Glutamatergic neuron (in vitro differentiated cells): Measurements from ENCODE around the gene PROB1. TPM values are rescaled to one million over a fixed set of nuclear protein-coding genes. Genes with fewer than 3 reads are reported as not detected.

Experiments used
- DNase-seq: peaks from one replicate; pipeline ENCODE4 v3.0.0; 2022
- H3K27ac Mint-ChIP-seq: one replicate; pipeline ENCODE4 v1.8.0; 2020; ENCODE audit warnings: mild to moderate bottlenecking, mixed read lengths, inconsistent platforms; ENCODE audit not compliant: unreplicated experiment
- H3K27me3 Mint-ChIP-seq: one replicate; pipeline ENCODE4 v1.8.0; 2020; ENCODE audit warnings: mild to moderate bottlenecking, moderate library complexity, mixed read lengths, inconsistent platforms; ENCODE audit not compliant: unreplicated experiment
- H3K36me3 Mint-ChIP-seq: one replicate; pipeline ENCODE4 v1.8.0; 2020; ENCODE audit warnings: mild to moderate bottlenecking, mixed read lengths, inconsistent platforms; ENCODE audit not compliant: unreplicated experiment
- H3K4me1 Mint-ChIP-seq: one replicate; pipeline ENCODE4 v1.8.0; 2020; ENCODE audit warnings: mild to moderate bottlenecking, low read depth, mixed read lengths, inconsistent platforms; ENCODE audit not compliant: unreplicated experiment
- H3K4me3 Mint-ChIP-seq: one replicate; pipeline ENCODE4 v1.8.0; 2020; ENCODE audit warnings: mild to moderate bottlenecking, mixed read lengths, inconsistent platforms; ENCODE audit not compliant: unreplicated experiment
- H3K9me3 Mint-ChIP-seq: one replicate; pipeline ENCODE4 v1.8.0; 2020; ENCODE audit warnings: mild to moderate bottlenecking, moderate library complexity, mixed read lengths, inconsistent platforms; ENCODE audit not compliant: unreplicated experiment
- CTCF ChIP-seq: fragments of 200-600 bp; sonication (generic); IDR thresholded peaks from one replicate; pipeline ENCODE4 v1.5.0; 2021; ENCODE audit not compliant: partially characterized antibody, unreplicated experiment
- total RNA-seq: library from RNA; stranded (reverse); fragmentation: NEBNext Ultra II Directional; extraction: Animal tissue kit (Norgen Biotek cat#: 25700); gene quantifications from one replicate; pipeline ENCODE4 v1.2.1, GENCODE V29; 2021; ENCODE audit not compliant: unreplicated experiment

PROB1 gene
- total RNA-seq, 1 donor from 2014 or later = 1.3 TPM

- no peak for DNase-seq
- no peaks in the 10 kb centered on the region for H3K36me3 Mint-ChIP-seq
- H3K4me3 Mint-ChIP-seq = no peak overlapping the region
- no peak for TF ChIP-seq CTCF
- no peaks in the 10 kb centered on the region for H3K4me1 Mint-ChIP-seq
- peak overlapping the region; percentile 2 for H3K27ac Mint-ChIP-seq
- H3K9me3 Mint-ChIP-seq = no peaks in the 10 kb centered on the region
- H3K27me3 Mint-ChIP-seq = peaks cover 14% of the 10 kb centered on the region
Measured at GRCh38 chr5:139383993-139384590, 10.8 kb downstream of the PROB1 start.

GRCh38 chr5:139383275-139383992 is 11.5 kb downstream of the PROB1 start, which contains the start of gene SLC23A1:
Gene SLC23A1 (minus strand): TSS chr5:139383297. CDS start chr5:139383253, 44 bp downstream.
- Mint-ChIP-seq H3K4me1 (no peaks in the 10 kb centered on the region), H3K4me3 (no peak within 1 kb of the TSS), H3K27ac (no peak within 1 kb of the TSS), H3K27me3 (peaks cover 14% of the 10 kb centered on the region), H3K9me3 (no peaks in the 10 kb centered on the region), H3K36me3 (no peaks in the 10 kb centered on the region)
- TF ChIP-seq CTCF = no peak
- DNase-seq = no peak

- H3K27me3 Mint-ChIP-seq = peaks cover 14% of the 10 kb centered on the region
Measured at GRCh38 chr5:139382807-139383206, 12.1 kb downstream of the PROB1 start.

GRCh38 chr5:139381837-139382761 is 12.8 kb downstream of the PROB1 start:
- Mint-ChIP-seq H3K4me1 (no peaks in the 10 kb centered on the region), H3K27ac (no peak overlapping the region), H3K27me3 (peaks cover 14% of the 10 kb centered on the region), H3K4me3 (no peak overlapping the region), H3K36me3 (no peaks in the 10 kb centered on the region), H3K9me3 (peaks cover 1% of the 10 kb centered on the region)
- TF ChIP-seq CTCF = no peak
- DNase-seq = no peak

More at GRCh38 chr5:139382807-139383206, 12.1 kb downstream of the PROB1 start:
- H3K27ac Mint-ChIP-seq = no peak overlapping the region
- H3K36me3 Mint-ChIP-seq = no peaks in the 10 kb centered on the region
- H3K4me3 Mint-ChIP-seq = no peak overlapping the region
- no peak for DNase-seq
- no peaks in the 10 kb centered on the region for H3K9me3 Mint-ChIP-seq
- no peaks in the 10 kb centered on the region for H3K4me1 Mint-ChIP-seq
- no peak for TF ChIP-seq CTCF
